Osteoblast (primary cell): ENCODE data around the gene TAP1. TPM values are rescaled to one million over a fixed set of nuclear protein-coding genes. Genes with fewer than 3 reads are reported as not detected.

ENCODE experiments used
- DNase-seq: peaks from one replicate; pipeline ENCODE4 v3.0.0; 2011; ENCODE audit warnings: low spot score, mixed read lengths; ENCODE audit not compliant: insufficient read length; ENCODE audit errors: missing footprints
- H2AFZ ChIP-seq: 2 replicates; pipeline ENCODE4 v1.6.0; 2011; ENCODE audit warnings: mild to moderate bottlenecking, low read length
- H3K27ac ChIP-seq: 2 replicates; pipeline ENCODE4 v1.5.1; 2011; ENCODE audit warnings: mild to moderate bottlenecking, low read depth, low read length, moderate library complexity
- H3K27me3 ChIP-seq: 2 replicates; pipeline ENCODE4 v1.6.0; 2012; ENCODE audit warnings: mild to moderate bottlenecking, control low read depth, inconsistent platforms, low read length, moderate library complexity; ENCODE audit not compliant: insufficient read depth
- H3K36me3 ChIP-seq: 2 replicates; pipeline ENCODE4 v1.5.1; 2011; ENCODE audit warnings: mild to moderate bottlenecking, low read length, control low read depth, moderate library complexity; ENCODE audit not compliant: insufficient read depth
- H3K4me1 ChIP-seq: 2 replicates; pipeline ENCODE4 v1.5.1; 2011; ENCODE audit warnings: mild to moderate bottlenecking, low read length, control low read depth, moderate library complexity; ENCODE audit not compliant: insufficient read depth
- H3K4me2 ChIP-seq: 2 replicates; pipeline ENCODE4 v1.6.0; 2011; ENCODE audit warnings: mild to moderate bottlenecking, low read length; ENCODE audit not compliant: insufficient read depth
- H3K4me3 ChIP-seq: fragments of 200-600 bp; sonication (generic); 3 replicates; pipeline ENCODE4 v1.5.1; 2012; ENCODE audit warnings: mild to moderate bottlenecking, low read length, inconsistent platforms; ENCODE audit not compliant: insufficient read depth
- H3K79me2 ChIP-seq: 2 replicates; pipeline ENCODE4 v1.6.0; 2012; ENCODE audit warnings: mild to moderate bottlenecking, low read length, control low read depth, inconsistent platforms; ENCODE audit not compliant: insufficient read depth
- H3K9me3 ChIP-seq: 2 replicates; pipeline ENCODE4 v1.5.1; 2011; ENCODE audit warnings: low read depth, low read length, control low read depth
- H4K20me1 ChIP-seq: 2 replicates; pipeline ENCODE4 v1.6.0; 2012; ENCODE audit warnings: mild to moderate bottlenecking, low read length, control low read depth; ENCODE audit not compliant: insufficient read depth
- total RNA-seq: library from RNA; depleted of rRNA; stranded (reverse); fragments of >200 nt; gene quantifications from 2 replicates; pipeline ENCODE4 v1.2.3, GENCODE V29; 2012
- TF ChIP-seq, protein P1 (sequence below): IDR thresholded peaks from 2 replicates; pipeline ENCODE4 v1.5.1; 2011; ENCODE audit warnings: mild to moderate bottlenecking, low read depth, low read length, moderate library complexity; ENCODE audit errors: extremely low read depth

TAP1 gene
- total RNA-seq, 1 donor, result 42.3 TPM

DNA sequence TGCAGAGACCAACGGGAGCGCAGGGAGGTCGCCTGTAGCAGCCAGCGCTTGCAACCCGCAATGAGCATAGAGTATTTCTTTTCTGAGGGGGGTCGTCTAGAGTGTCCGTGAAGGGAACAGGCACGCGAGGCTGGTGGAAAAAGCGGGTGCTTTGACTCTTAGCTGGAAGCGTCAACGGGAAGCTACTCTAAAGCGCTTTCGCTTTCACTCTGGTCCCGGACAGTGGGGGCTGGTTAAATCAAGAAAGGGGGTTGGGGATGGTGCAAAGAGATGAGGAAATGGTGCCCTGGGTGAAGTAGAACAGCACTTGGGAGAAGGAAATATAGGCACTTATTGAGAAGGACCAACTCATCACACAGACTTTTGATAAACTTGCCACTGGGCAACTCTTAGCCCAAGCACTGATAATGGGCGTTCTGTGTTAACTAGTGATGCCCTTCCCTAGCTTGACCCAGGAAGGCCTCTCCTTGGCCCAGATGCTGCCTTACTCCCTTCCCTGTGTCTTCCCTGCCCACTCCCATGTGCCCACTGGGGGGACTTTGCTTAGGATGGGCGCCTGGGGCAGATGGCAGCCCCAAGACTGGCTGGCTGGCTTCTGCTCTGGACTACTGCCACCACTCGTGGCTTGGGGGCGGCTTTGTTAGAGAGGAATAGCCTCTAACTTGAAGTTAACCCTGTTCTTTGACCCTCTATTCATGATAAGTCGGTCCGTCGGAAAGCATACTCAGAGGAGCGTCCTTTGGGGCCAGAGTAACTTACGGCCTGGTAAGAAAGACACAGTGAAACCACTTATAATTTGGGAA is 1.1 kb upstream of the TAP1 start:
- no peaks in the 10 kb centered on the region for H4K20me1 ChIP-seq
- H3K4me1 ChIP-seq, result peaks cover 14% of the 10 kb centered on the region
- peak overlapping the region; percentile 79 for H3K4me2 ChIP-seq
- peak; percentile 87 for DNase-seq
- H3K36me3 ChIP-seq, result peaks cover 31% of the 10 kb centered on the region
- H3K9me3 ChIP-seq, result no peaks in the 10 kb centered on the region
- H3K4me3 ChIP-seq, result peak overlapping the region; percentile 92
- no peaks in the 10 kb centered on the region for H3K27me3 ChIP-seq
- peak overlapping the region; percentile 99 for H2AFZ ChIP-seq
- TF ChIP-seq, protein P1, sequence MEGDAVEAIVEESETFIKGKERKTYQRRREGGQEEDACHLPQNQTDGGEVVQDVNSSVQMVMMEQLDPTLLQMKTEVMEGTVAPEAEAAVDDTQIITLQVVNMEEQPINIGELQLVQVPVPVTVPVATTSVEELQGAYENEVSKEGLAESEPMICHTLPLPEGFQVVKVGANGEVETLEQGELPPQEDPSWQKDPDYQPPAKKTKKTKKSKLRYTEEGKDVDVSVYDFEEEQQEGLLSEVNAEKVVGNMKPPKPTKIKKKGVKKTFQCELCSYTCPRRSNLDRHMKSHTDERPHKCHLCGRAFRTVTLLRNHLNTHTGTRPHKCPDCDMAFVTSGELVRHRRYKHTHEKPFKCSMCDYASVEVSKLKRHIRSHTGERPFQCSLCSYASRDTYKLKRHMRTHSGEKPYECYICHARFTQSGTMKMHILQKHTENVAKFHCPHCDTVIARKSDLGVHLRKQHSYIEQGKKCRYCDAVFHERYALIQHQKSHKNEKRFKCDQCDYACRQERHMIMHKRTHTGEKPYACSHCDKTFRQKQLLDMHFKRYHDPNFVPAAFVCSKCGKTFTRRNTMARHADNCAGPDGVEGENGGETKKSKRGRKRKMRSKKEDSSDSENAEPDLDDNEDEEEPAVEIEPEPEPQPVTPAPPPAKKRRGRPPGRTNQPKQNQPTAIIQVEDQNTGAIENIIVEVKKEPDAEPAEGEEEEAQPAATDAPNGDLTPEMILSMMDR, result no peak
- peak overlapping the region; percentile 92 for H3K27ac ChIP-seq
- H3K79me2 ChIP-seq, result peaks cover 25% of the 10 kb centered on the region

DNA sequence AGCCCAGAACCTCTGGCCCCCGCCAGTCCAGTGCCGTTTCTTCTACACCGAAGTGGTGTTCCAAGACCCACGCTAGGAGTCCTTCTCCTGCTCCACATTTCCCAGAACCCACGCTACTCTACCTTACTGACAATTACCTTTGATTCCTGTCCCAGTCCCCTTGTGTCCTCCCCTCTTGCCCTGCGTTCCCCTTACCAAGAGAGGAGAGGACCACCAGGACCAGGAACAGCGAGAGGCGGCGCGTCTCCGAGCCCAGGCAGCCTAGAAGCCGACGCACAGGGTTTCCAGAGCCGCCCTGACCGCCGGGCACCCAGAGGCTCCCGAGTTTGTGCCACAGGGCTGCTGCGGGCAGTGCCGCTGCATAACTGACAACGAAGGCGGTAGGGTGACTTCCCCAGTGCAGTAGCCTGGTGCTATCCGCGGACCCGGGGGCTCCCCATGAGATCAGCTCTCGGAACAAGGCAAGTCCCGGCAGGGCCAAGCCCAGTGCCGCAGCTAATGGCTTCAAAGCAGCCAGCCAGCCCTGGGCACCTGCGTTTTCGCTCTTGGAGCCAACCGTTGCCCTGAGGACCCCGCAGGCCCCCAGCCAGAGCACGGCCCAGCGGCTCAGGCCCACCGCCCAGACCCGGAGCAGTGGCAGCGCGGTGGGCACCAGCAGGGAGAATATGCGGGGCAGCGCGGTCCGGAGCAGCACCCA is 512 bp downstream of the TAP1 start:
- Histone ChIP-seq H4K20me1 (no peaks in the 10 kb centered on the region), H3K36me3 (peaks cover 36% of the 10 kb centered on the region), H3K4me1 (peaks cover 14% of the 10 kb centered on the region), H3K4me3 (peak overlapping the region; percentile 92), H3K27me3 (no peaks in the 10 kb centered on the region), H3K79me2 (peaks cover 25% of the 10 kb centered on the region), H2AFZ (peak overlapping the region; percentile 100), H3K4me2 (peak overlapping the region; percentile 79), H3K9me3 (no peaks in the 10 kb centered on the region), H3K27ac (peak overlapping the region; percentile 92)
- TF ChIP-seq, protein P1, result no peak
- DNase-seq, result peak; percentile 88

DNA sequence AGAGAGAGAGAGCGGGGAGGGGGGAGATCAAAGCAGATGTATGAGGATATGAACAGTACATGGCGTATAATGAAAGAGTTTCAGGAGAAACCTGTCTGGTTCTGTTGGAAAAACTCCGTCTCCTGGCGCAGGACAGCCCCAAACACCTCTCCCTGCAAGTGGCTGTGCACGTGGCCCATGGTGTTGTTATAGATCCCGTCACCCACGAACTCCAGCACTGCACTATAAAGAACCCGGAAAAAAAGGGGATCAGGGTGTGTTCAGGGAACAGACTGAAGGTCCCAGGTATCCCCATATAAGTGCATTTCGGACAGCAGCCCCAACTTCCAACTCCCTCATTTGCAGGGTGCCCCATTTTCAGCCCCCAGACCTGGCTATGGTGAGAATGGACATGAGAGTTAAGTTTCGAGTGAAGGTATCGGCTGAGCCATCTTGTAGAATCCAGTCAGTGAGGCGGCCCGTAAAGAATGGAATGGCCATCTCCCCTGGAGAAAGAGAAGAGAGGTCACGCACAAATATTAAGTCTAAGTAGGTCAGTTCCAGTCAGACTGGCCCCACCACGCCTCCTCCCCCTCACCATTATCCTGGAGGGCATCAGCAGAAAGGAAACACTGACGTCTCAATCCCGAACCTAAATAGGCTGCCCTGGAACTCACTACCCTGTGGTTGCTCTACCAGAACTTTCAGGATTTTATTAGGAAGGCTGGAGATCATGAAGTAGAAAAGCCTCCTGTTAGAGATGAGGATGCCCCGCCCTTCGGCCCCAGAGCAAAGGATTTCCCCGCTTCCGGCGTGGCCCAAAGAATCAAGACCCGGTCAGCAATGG is 1.3 kb downstream of the TAP1 start:
- H3K4me1 ChIP-seq, result peaks cover 14% of the 10 kb centered on the region
- no peaks in the 10 kb centered on the region for H4K20me1 ChIP-seq
- H3K79me2 ChIP-seq, result peaks cover 25% of the 10 kb centered on the region
- H3K4me3 ChIP-seq, result peak overlapping the region; percentile 92
- no peak for DNase-seq
- no peaks in the 10 kb centered on the region for H3K27me3 ChIP-seq
- H3K27ac ChIP-seq, result peak overlapping the region; percentile 92
- H3K9me3 ChIP-seq, result no peaks in the 10 kb centered on the region
- H3K36me3 ChIP-seq, result peaks cover 40% of the 10 kb centered on the region
- H3K4me2 ChIP-seq, result peak overlapping the region; percentile 79
- H2AFZ ChIP-seq, result peak overlapping the region; percentile 100
- TF ChIP-seq, protein P1, result no peak
